SW 1271 (cell line): ENCODE results near the gene HK3.

Experiments
- DNase-seq, 2 experiments: peaks; one replicate each; lab custom pipeline; 2025; lab: John Stamatoyannopoulos, UW

HK3 gene

DNA sequence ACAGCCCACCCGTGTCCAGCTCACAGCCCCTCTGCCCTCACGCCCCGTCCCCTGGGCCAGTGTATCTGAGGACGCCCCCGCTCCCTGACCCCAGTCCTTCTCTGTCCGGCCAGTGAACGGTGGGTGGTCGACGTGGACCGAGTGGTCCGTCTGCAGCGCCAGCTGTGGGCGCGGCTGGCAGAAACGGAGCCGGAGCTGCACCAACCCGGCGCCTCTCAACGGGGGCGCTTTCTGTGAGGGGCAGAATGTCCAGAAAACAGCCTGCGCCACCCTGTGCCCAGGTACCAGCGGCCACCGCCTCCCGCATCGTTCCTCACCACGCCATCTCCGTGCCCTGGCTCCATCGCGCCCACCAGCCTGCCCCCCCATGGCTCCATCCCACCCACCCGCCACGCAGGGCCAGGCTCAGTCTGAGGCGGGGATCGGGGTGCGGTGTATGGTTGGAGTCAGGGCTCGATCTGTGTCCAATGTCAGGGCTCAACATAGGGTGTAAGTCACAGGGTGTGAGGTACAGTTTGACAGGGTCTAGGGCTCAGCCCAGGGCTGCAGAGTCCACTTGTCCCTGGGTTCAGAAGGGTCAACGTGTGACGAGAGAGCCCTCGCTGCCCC lies 29.5 kb downstream of the HK3 start:
- DNase-seq = no peak

DNA sequence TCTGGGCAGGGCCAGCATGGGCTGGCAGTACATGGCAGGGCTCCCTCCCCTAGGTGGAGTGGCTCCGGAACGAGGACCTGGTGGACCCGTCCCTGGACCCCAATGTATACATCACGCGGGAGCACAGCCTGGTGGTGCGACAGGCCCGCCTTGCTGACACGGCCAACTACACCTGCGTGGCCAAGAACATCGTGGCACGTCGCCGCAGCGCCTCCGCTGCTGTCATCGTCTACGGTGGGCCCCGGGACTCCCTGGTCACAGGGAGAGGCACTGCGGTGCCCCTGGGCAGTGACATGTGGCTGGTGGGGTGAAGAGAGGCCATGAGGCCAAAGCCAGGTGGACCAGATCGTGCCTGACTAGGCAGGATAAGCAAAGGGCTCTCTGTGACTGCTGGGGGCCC lies 30.4 kb downstream of the HK3 start:
- DNase-seq = no peak

GRCh38 chr5:176868126-176868525 lies 31.0 kb downstream of the HK3 start:
- no peak for DNase-seq

GRCh38 chr5:176866707-176867310 lies 32.3 kb downstream of the HK3 start:
- DNase-seq = no peak

DNA sequence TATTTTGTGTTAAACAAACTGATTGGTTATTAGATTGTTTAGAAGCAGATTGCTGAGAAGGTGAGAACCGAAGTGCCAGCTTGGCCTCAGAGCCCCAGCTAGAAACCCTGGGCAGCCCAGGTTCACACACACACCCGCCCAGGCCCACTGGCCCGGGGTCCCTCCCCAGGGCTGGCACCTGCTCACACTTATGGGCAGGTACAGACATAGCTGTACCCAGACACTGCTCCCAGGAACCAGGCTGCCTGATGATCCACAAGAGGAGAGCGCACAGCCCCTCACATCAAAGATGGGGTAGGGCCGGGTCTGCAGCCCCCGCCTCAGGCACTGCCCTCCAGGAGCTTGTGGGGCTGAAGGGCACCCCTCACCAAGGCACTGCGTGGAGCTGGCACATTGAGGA lies 33.2 kb downstream of the HK3 start:
- no peak for DNase-seq

DNA sequence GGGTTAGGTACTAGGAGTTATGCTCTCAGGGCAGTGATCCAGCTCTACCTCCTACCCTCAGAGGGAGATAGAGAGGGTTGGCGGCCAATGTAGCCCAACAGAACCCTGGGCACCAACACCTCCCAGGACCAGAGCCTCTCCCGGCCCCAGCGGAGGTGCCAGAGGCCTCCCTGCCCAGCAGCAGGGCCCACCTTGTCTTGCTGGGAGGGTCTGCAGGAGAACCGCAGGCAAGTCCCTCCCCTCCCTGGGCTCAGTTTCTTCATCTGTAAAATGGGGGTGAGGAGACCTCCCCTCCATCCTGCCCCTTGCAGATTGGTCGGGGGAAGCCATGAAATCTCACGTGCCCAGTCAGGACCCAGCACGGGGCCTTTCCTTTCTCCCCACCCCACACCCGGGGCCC lies 34.4 kb downstream of the HK3 start:
- no peak for DNase-seq

GRCh38 chr5:176863765-176864098 lies 35.4 kb downstream of the HK3 start:
- no peak for DNase-seq

DNA sequence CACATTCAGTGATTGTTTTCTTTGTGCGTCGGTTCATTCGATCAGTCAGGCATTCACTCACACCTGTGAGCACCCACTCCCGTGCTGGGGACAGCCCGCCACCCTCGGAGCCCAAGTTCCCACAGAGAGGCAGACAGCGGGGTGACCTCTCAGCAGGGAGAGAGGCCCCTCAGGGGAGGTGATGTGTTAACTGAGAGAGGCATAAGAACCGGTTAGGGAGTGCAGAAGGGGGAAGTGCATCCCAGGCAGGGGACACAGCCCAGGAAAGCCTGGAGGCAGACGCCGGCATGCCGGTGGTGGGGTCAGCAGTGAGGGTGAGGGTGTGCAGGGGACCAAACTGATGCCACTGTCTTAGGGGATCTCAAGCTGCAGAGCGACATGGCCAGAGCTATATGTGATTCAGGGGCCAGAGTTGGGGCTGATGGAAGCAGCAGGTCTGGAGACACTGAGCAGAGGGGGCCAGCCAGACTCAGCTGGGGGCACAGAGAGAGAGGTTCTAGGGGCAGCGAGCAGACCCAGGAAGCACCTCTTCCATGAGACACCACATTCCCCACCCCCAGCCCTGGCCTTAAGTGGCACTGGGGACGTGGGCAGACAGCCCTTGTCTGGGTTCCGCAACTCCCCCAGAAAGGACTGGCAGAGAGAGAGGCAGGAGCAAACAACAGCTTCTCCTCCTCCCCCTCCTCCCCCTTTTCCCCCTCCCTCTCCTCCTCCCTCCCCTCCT lies 35.9 kb downstream of the HK3 start:
- DNase-seq = no peak

GRCh38 chr5:176862330-176862995 lies 36.7 kb downstream of the HK3 start:
- DNase-seq = no peak

DNA sequence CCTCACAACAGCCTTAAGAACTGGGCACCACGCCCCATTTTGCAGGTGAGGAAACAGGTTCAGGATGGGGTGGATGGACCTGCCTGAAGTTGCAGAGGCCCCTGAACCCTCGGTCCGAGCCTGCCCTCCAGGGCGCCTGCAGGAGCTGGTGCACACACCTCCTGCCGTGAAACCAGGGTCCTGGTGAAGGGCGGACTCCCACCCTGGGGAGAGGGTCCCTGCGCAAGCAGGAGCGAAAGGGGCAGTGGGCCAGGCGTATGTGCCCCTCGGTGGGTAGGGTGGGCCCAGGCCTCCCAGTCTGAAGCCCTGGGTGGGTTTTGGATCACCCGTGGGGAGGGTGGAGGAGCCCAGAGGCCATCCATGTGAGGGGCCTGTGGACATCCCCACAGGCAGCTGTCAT lies 37.9 kb downstream of the HK3 start:
- no peak for DNase-seq

DNA sequence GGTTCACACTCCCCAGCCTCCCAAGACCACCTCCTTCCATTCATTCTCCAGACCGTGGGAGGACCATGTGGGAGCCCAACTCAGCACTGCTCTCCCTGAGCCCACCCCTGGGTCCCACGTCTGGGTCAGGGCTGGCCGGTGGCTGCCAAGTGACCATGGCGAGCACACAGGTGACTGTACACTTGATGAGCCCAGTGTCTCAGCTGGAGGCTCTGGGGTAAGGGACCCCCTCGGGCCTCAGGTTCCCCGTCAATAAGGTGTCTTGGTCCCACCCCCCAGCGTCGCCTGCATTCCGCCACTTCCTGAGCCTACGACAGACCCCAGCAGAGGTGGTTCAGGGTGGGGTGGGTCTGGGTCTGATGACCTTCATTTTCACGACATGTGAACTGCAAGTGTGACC lies 38.8 kb downstream of the HK3 start:
- DNase-seq = no peak

DNA sequence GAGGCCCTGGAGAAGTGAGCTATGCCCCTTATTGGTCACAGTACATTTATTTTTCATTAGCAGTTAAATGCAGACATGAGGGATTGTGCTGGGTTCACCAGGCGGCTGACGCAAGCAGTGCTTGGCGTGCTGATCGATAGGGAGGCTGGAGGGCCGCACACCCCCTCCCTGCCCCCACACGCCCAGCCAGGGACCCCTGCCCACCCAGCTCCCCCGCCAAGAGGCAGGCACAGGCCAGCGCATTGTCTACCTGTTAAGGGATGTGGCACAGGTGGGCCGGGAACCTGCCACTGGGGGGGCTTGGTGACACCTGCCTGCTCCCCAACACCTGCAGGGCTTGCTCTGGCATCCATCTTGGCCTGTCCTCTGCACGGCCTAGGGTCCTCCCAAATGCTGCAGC lies 39.2 kb downstream of the HK3 start:
- DNase-seq = no peak

DNA sequence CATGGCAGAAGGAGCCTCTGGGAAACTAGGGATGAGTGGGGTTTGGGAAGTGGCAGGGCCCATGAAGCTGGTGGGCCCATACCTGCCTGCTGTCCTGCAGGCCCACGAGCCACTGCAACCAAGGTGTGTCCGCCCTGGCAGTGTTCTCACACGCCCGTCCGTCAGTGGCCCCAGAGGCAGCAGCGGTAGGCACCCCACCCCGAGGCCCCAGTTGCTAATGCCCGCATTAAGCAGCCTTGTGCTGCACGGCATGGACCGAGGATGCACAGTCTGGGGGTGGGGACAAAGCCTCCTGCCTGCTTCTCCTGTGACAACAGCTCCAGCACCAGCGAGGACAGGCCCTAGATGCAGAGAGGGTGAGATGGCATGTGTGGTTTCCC lies 41.3 kb downstream of the HK3 start:
- DNase-seq = no peak

DNA sequence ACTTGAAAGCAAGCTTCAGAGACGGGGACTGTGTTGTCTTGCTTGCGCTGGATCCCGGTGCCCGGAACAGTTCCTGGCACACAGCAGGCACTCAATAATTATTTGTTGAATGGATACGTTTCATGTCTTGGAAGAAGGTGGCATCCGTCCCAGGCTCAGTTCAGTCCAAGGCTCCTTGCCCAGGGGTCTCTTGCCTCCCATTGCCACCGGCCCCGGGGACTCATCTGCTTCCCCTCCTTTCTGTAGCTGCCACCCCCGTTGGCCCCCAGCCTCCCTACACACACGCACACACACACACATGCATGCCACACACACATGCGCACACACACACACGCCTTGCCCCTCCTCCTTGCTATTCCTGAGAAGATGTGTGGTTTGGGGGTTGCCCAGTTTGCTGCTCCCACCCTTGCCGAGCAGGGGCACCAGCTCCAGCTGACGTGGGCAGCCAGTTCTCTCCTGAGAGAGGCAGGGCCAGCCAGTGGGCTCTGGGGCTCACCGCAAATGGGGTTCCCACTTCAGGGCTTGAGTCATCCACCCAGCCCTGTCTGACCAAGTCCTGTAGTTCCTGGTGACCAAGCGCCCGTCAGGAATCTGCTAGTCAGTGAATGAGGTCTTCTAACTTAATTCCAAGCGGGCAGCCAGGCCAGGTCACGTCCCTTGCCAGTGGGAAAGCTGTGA lies 41.8 kb downstream of the HK3 start:
- no peak for DNase-seq

GRCh38 chr5:176856746-176857145 lies 42.4 kb downstream of the HK3 start:
- no peak for DNase-seq

DNA sequence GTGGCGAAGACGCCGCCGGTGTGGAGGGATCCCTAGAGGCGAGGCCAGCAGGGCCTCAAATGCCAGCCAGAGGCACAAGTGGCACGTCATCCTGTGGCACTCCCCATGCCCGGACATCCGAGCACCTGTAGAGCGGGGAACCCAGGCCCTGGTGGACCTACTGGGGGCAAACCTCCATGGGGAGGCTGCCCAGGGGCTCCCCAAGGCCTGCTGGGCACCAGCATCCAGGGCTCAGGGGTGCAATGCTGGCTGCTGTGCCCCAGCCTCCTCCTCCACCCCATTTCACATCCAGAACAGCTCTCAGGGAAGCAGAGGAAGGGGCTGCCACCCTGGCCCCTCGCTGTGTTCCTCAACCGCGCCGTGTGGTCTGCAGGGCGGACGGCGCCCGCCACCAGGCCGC lies 43.5 kb downstream of the HK3 start:
- DNase-seq = no peak

- DNase-seq = no peak
Measured at GRCh38 chr5:176854164-176854563, 45.0 kb downstream of the HK3 start.

DNA sequence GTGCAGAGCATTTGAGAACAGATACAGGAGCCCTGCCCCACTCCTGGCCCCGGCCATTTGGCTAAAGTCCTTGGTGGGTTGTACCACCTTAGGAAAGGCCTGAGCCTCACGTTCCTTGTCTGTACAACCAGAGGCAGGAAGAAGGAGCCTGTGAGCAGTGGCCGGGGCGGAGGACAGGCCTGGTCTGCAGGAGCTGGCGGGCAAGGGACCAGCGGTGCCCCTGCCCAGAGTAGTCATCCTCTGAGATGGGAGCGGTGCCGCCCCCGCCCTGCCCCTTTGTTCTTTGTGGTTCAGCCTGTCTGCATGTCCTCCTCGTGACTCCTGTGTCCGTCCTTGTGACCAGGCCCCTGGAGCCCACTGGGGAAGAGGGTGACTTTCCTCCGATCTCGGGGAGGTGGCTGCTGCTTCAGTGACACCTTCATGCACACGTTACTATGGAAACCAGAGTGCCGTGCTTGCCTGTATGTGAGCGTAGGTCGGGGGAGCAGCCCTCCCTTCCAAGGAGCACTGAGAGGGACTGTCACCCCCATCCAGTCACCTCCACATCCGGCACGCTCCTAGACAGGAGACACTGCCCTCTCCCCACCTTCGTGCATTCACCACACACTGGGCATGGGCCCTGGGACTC lies 45.9 kb downstream of the HK3 start:
- DNase-seq = no peak

DNA sequence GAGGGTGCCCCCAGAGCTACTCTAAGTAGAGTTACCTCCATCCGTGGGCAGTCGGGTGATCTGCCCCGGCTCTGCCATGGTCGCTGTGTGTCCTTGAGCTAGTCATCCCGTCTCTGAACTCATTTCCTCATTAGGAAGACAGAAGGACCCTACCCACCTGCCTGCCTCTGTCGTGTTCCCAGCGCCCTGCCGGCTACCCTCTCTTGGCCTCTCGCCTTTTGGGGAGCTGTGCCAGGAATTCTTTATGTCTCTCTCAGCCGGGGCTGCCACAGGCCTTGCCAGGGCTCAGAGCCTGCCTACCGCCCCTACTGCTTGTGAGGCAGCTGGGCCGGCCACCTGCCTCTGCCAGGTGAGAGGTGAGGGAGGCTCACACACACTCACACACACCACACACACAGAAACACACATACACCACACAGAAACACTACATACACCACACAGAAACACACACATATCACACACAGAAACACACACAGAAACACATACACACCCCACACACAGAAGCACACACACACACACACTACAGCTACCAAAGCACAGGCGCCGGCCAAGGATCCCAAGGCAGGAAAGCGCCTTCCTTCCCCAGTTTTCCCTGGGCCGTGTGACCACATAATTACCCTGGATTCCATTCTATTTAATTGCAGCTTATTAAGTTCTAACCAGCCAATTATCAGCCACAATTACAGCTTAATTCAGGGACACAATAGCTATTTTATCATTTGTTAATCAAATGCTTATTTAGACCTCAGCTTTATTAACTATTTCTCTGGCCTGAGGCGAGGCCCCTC lies 47.1 kb downstream of the HK3 start:
- DNase-seq = no peak

DNA sequence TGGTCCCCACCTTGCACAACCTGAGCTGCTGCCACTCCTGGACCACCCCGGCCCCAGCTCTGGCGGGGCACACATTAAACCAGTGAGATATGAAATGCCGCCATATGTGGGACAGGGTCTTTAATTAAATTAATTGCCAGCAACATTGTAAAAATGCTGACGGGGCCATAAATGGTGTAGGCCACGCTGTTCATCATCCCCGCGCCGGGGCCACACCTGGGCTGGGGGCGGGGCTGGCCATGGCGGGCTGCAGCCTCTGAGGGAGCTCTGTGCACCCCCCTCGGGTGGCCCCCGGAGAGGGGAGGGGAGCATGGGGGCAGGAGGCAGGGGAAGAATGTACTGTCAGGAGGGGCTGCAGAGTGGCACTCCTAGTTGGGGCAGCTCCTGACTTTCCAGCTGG lies 47.8 kb downstream of the HK3 start:
- DNase-seq = no peak
